Neutrophil (primary cell): ENCODE results near the gene FCRL6.

Experiments
- H3K27ac ChIP-seq: fragments of 200-600 bp; sonication (generic); 2 replicates; pipeline ENCODE4 v1.5.1; 2016; ENCODE audit warnings: mild to moderate bottlenecking, moderate library complexity
- H3K27me3 ChIP-seq: fragments of 200-600 bp; sonication (generic); 2 replicates; pipeline ENCODE4 v1.6.0; 2016; ENCODE audit warnings: mild to moderate bottlenecking
- H3K36me3 ChIP-seq: fragments of 200-600 bp; sonication (generic); 2 replicates; pipeline ENCODE4 v1.5.1; 2017
- H3K4me1 ChIP-seq, 2 experiments: fragments of 200-600 bp in 1 of 2; sonication (generic) in 1 of 2; 1 replicate in 1 of 2; 2 replicates in 1 of 2; pipeline versions ENCODE4 v1.5.1 to v1.6.1; 2013 to 2016; ENCODE audit warnings: low read depth in 1 of 2, low read length in 1 of 2, mild to moderate bottlenecking in 1 of 2, moderate library complexity in 1 of 2; ENCODE audit not compliant: control insufficient read depth in 1 of 2, insufficient read depth in 1 of 2
- H3K4me3 ChIP-seq, 2 experiments: fragments of 200-600 bp in 1 of 2; sonication (generic) in 1 of 2; 1 replicate in 1 of 2; 2 replicates in 1 of 2; pipeline ENCODE4 v1.5.1; 2013 to 2016; ENCODE audit warnings: low read depth in 1 of 2, low read length in 1 of 2, mild to moderate bottlenecking in 1 of 2, moderate library complexity in 1 of 2
- H3K9me3 ChIP-seq: fragments of 200-600 bp; sonication (generic); 2 replicates; pipeline ENCODE4 v1.5.1; 2016
- CTCF ChIP-seq: fragments of 200-600 bp; sonication (generic); IDR thresholded peaks from 2 replicates; pipeline ENCODE4 v1.5.1; 2016; ENCODE audit warnings: antibody characterized with exemption

The FCRL6 gene

DNA sequence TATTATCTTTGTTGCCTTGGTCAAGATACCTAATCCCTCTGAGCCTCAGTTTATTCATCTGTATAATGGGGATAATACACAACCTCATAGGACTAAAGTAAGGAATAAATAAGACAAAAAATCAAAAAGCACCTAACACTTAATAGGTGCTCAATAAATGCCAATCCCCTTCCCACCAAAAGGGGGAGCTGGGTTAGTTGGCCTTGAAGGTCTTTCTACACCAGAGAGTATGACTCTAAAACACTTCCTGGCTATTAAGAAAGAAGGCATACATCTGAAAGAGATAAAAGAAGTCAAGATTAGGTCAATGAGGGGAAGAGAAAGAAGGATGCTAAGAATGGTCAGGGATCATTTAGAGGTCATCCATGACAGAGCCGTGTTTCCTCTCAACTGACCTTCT lies 49.2 kb downstream of the FCRL6 start:
- TF ChIP-seq CTCF, result no peak
- H3K27ac ChIP-seq, result no peak overlapping the region
- no peaks in the 10 kb centered on the region for H3K9me3 ChIP-seq
- H3K36me3 ChIP-seq, result no peaks in the 10 kb centered on the region
- peaks cover 28 to 34% of the 10 kb centered on the region in 2 experiments for H3K4me1 ChIP-seq
- H3K27me3 ChIP-seq, result peaks cover 22% of the 10 kb centered on the region
- H3K4me3 ChIP-seq, result no peak overlapping the region

GRCh38 chr1:159853417-159854115 lies 51.4 kb downstream of the FCRL6 start:
- peaks cover 22% of the 10 kb centered on the region for H3K27me3 ChIP-seq
- peak overlapping the region in 1 of 2 experiments; percentile 57 for H3K4me3 ChIP-seq
- H3K27ac ChIP-seq, result no peak overlapping the region
- peaks cover 23 to 27% of the 10 kb centered on the region in 2 experiments for H3K4me1 ChIP-seq
- H3K9me3 ChIP-seq, result no peaks in the 10 kb centered on the region
- H3K36me3 ChIP-seq, result no peaks in the 10 kb centered on the region
- TF ChIP-seq CTCF, result no peak

GRCh38 chr1:159854116-159854692 lies 52.0 kb downstream of the FCRL6 start:
- H3K27ac ChIP-seq, result peak overlapping the region; percentile 32
- TF ChIP-seq CTCF, result no peak
- no peaks in the 10 kb centered on the region for H3K36me3 ChIP-seq
- H3K27me3 ChIP-seq, result peaks cover 22% of the 10 kb centered on the region
- H3K4me1 ChIP-seq, result peaks cover 23 to 27% of the 10 kb centered on the region in 2 experiments
- no peaks in the 10 kb centered on the region for H3K9me3 ChIP-seq
- peak overlapping the region; percentile 57 to 72 for H3K4me3 ChIP-seq

GRCh38 chr1:159854693-159855192 lies 52.6 kb downstream of the FCRL6 start:
- peak; percentile 44 for TF ChIP-seq CTCF
- no peaks in the 10 kb centered on the region for H3K9me3 ChIP-seq
- no peaks in the 10 kb centered on the region for H3K36me3 ChIP-seq
- H3K27ac ChIP-seq, result peak overlapping the region; percentile 32
- H3K4me1 ChIP-seq, result peaks cover 18 to 22% of the 10 kb centered on the region in 2 experiments
- H3K4me3 ChIP-seq, result peak overlapping the region; percentile 57 to 72
- H3K27me3 ChIP-seq, result peaks cover 22% of the 10 kb centered on the region

DNA sequence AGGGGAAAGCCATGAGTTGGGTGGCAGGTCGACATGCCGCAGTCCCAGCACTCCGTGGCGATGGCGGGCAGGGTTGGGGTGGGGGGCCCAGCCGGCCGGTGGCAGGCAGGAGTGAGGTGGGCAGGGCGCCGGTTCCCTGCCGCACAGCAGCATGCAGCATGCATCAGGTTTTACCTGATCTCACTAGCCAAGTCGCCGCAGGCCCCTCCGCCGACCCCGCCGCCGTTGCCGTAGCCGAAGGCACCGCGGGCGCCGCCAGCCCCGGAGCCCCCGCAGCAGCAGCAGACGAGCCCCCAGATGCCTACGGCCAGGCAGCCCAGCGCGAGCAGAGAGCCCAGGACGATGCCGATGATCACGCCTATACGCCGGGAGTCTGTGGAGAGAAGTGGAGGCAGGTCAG lies 53.5 kb downstream of the FCRL6 start:
- H3K27me3 ChIP-seq, result peaks cover 22% of the 10 kb centered on the region
- peaks cover 12 to 15% of the 10 kb centered on the region in 2 experiments for H3K4me1 ChIP-seq
- H3K9me3 ChIP-seq, result no peaks in the 10 kb centered on the region
- no peak overlapping the region for H3K4me3 ChIP-seq
- no peaks in the 10 kb centered on the region for H3K36me3 ChIP-seq
- TF ChIP-seq CTCF, result no peak
- no peak overlapping the region for H3K27ac ChIP-seq
